Transverse colon (tissue), 4 donors: ENCODE data around the gene MIA.
"Not testable (repeated sequence)": the region's sequence is repeated elsewhere in the genome, so short reads cannot be mapped to it uniquely, and the experiment has no call there.

Source experiments
- EP300 ChIP-seq: sonication (generic); formaldehyde crosslinking; IDR thresholded peaks from one replicate; pipeline ENCODE4 v1.6.1; 2017; ENCODE audit warnings: antibody characterized with exemption, low read depth
- POLR2AphosphoS5 ChIP-seq, 3 donors: sonication (generic); formaldehyde crosslinking; IDR thresholded peaks; one replicate each; pipeline ENCODE4 v1.6.1; 2016; ENCODE audit warnings: antibody characterized with exemption in 3 of 3
- TF ChIP-seq, protein P1 (sequence below), 5 experiments: fragments of 200-600 bp in 3 of 5; fragments of 450-650 bp in 2 of 5; sonication (generic) in 3 of 5; IDR thresholded peaks; 1 replicate in 2 of 5; 2 replicates in 3 of 5; pipeline ENCODE4 v1.5.1; 2016 to 2017; ENCODE audit warnings: antibody characterized with exemption in 5 of 5, inconsistent platforms in 3 of 5, mild to moderate bottlenecking in 2 of 5, moderate library complexity in 1 of 5

DNA sequence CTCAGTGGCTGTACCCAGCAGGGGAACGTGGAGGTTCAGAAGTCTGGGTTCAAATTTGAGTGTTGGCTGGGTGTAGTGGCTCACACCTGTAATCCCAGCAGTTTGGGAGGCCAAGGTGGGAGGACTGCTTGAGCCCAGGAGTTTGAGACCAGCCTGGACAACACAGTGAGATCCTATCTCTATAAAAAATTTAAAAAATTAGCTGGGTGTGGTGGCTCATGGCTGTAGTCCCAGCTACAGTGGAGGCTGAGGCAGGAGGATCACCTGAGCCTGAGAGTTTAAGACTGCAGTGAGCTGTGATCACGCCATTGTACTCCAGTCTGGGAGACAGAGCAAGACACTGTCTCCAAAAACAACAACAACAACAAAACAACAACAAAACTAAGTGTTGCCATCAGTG lies 8.8 kb downstream of the MIA start:
- TF ChIP-seq, protein P1, sequence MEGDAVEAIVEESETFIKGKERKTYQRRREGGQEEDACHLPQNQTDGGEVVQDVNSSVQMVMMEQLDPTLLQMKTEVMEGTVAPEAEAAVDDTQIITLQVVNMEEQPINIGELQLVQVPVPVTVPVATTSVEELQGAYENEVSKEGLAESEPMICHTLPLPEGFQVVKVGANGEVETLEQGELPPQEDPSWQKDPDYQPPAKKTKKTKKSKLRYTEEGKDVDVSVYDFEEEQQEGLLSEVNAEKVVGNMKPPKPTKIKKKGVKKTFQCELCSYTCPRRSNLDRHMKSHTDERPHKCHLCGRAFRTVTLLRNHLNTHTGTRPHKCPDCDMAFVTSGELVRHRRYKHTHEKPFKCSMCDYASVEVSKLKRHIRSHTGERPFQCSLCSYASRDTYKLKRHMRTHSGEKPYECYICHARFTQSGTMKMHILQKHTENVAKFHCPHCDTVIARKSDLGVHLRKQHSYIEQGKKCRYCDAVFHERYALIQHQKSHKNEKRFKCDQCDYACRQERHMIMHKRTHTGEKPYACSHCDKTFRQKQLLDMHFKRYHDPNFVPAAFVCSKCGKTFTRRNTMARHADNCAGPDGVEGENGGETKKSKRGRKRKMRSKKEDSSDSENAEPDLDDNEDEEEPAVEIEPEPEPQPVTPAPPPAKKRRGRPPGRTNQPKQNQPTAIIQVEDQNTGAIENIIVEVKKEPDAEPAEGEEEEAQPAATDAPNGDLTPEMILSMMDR (IDR thresholded peaks at IDR 0.05): not testable (repeated sequence)
- TF ChIP-seq POLR2AphosphoS5 (IDR thresholded peaks at IDR 0.05); EP300: not testable (repeated sequence)
